Fibroblast of lung (primary cell): Measurements from ENCODE around the gene ZNF219.

Experiments
- EZH2 ChIP-seq: IDR thresholded peaks from 2 replicates; pipeline ENCODE4 v1.5.1; 2012; ENCODE audit warnings: low read length, control low read depth, mild to moderate bottlenecking; ENCODE audit errors: missing control alignments
- TF ChIP-seq, protein P1 (sequence below), 2 donors: IDR thresholded peaks in 1 of 2; conservative IDR thresholded peaks in 1 of 2; 1 replicate in 1 of 2; 2 replicates in 1 of 2; pipeline ENCODE4 v1.5.1; 2011 to 2012; ENCODE audit warnings: low read length in 2 of 2, control low read depth in 1 of 2, inconsistent platforms in 1 of 2, low read depth in 1 of 2, mild to moderate bottlenecking in 1 of 2

- TF ChIP-seq EZH2 = no peak
- TF ChIP-seq, protein P1, sequence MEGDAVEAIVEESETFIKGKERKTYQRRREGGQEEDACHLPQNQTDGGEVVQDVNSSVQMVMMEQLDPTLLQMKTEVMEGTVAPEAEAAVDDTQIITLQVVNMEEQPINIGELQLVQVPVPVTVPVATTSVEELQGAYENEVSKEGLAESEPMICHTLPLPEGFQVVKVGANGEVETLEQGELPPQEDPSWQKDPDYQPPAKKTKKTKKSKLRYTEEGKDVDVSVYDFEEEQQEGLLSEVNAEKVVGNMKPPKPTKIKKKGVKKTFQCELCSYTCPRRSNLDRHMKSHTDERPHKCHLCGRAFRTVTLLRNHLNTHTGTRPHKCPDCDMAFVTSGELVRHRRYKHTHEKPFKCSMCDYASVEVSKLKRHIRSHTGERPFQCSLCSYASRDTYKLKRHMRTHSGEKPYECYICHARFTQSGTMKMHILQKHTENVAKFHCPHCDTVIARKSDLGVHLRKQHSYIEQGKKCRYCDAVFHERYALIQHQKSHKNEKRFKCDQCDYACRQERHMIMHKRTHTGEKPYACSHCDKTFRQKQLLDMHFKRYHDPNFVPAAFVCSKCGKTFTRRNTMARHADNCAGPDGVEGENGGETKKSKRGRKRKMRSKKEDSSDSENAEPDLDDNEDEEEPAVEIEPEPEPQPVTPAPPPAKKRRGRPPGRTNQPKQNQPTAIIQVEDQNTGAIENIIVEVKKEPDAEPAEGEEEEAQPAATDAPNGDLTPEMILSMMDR (conservative IDR thresholded peaks at IDR 0.05 in 1 of 2, IDR thresholded peaks at IDR 0.05 in 1 of 2; ENCODE audit: low read depth in 1 of 2, low read length in 2 of 2) = no peak
Observed at GRCh38 chr14:21106176-21106497, 7.7 kb upstream of the ZNF219 start.
